UCSD-AML1 (cell line): ENCODE measurements around the gene PPFIBP2.

ENCODE experiments used
- DNase-seq: peaks from one replicate; lab custom pipeline; 2025; ENCODE audit not compliant: unreplicated experiment; lab: John Stamatoyannopoulos, UW

PPFIBP2 gene

GRCh38 chr11:7524462-7525235 lies 10.8 kb downstream of the PPFIBP2 start:
- DNase-seq = no peak

- DNase-seq = no peak
Measured at GRCh38 chr11:7525424-7525823, 11.6 kb downstream of the PPFIBP2 start.

- no peak for DNase-seq
Measured at GRCh38 chr11:7527029-7527428, 13.2 kb downstream of the PPFIBP2 start.

- no peak for DNase-seq
Measured at GRCh38 chr11:7528514-7529049, 14.8 kb downstream of the PPFIBP2 start.

- DNase-seq = no peak
Measured at GRCh38 chr11:7530013-7530640, 16.3 kb downstream of the PPFIBP2 start.

- no peak for DNase-seq
Measured at GRCh38 chr11:7531011-7531410, 17.2 kb downstream of the PPFIBP2 start.

- DNase-seq = no peak
Measured at GRCh38 chr11:7532405-7533145, 18.8 kb downstream of the PPFIBP2 start.

GRCh38 chr11:7533199-7534041 lies 19.6 kb downstream of the PPFIBP2 start:
- no peak for DNase-seq

- DNase-seq = no peak
Measured at GRCh38 chr11:7534042-7534378, 20.2 kb downstream of the PPFIBP2 start.

GRCh38 chr11:7536100-7536499 lies 22.3 kb downstream of the PPFIBP2 start:
- DNase-seq = no peak

GRCh38 chr11:7537265-7537664 lies 23.5 kb downstream of the PPFIBP2 start:
- DNase-seq = no peak

- DNase-seq = no peak
Measured at GRCh38 chr11:7538031-7538430, 24.2 kb downstream of the PPFIBP2 start.

- no peak for DNase-seq
Measured at GRCh38 chr11:7538466-7539454, 25.0 kb downstream of the PPFIBP2 start.

GRCh38 chr11:7540830-7541555 lies 27.2 kb downstream of the PPFIBP2 start:
- DNase-seq = no peak

GRCh38 chr11:7543302-7543701 lies 29.5 kb downstream of the PPFIBP2 start:
- no peak for DNase-seq

GRCh38 chr11:7544021-7544420 lies 30.2 kb downstream of the PPFIBP2 start:
- no peak for DNase-seq

- no peak for DNase-seq
Measured at GRCh38 chr11:7545611-7546010, 31.8 kb downstream of the PPFIBP2 start.

GRCh38 chr11:7546324-7546791 lies 32.6 kb downstream of the PPFIBP2 start:
- no peak for DNase-seq

- DNase-seq = no peak
Measured at GRCh38 chr11:7547687-7548086, 33.9 kb downstream of the PPFIBP2 start.
